GM12878 (cell line): Measurements from ENCODE around the gene TRIM3. TPM values are rescaled to one million over a fixed set of nuclear protein-coding genes. Genes with fewer than 3 reads are reported as not detected.

Experiments
- ATAC-seq: fragments of 200-7000 bp; cut with Tn5 transposase; 3 replicates; pipeline ENCODE4 v1.9.1; 2020; ENCODE audit warnings: mild to moderate bottlenecking, moderate library complexity
- BruUV-seq: library from RNA; stranded (reverse); fragments of 400-500 nt; replicated peaks from 2 replicates; lab custom pipeline; 2021; lab: Mats Ljungman, UMichigan
- CTCF ChIA-PET: fragments of 300-600 bp; sonication (Branson Sonifier 250); formaldehyde crosslinking; extraction: SDS; loops from one replicate; lab custom pipeline; 2021; ENCODE audit warnings: inconsistent platforms; lab: Yijun Ruan, JAX
- POLR2A ChIA-PET: fragments of 350-600 bp; formaldehyde crosslinking; extraction: SDS; loops from one replicate; lab custom pipeline; 2021; ENCODE audit warnings: inconsistent platforms; lab: Charles Lee
- RAD21 ChIA-PET: fragments of 300-600 bp; sonication (Branson Sonifier 250); formaldehyde crosslinking; loops from one replicate; lab custom pipeline; 2023; ENCODE audit warnings: antibody characterized with exemption; ENCODE audit not compliant: unreplicated experiment; lab: Charles Lee
- SMC1A ChIA-PET: fragments of 300-600 bp; sonication (Branson Sonifier 250); formaldehyde crosslinking; loops from one replicate; lab custom pipeline; 2023; ENCODE audit not compliant: unreplicated experiment, uncharacterized antibody; lab: Charles Lee
- DNase-seq: peaks from one replicate; pipeline ENCODE4 v3.0.0-alpha.2; 2011; ENCODE audit warnings: low read depth, low spot score
- FAIRE-seq: peaks from 3 replicates; lab custom pipeline; 2011; peaks lifted over from hg19 to GRCh38; lab: Jason Lieb, UNC
- H2AFZ ChIP-seq: 2 replicates; pipeline ENCODE4 v1.6.0; 2011; ENCODE audit warnings: low read depth, low read length, control low read depth; ENCODE audit not compliant: control insufficient read depth
- H3K27ac ChIP-seq: 2 replicates; pipeline ENCODE4 v1.5.1; 2011; ENCODE audit warnings: control low read depth; ENCODE audit not compliant: control insufficient read depth, insufficient read depth
- H3K27me3 ChIP-seq, 2 experiments: replicated peaks in 1 of 2; 2 replicates each; pipeline versions ENCODE4 v1.6.0 to v1.6.1; 2011; ENCODE audit warnings: low read length in 1 of 2; ENCODE audit not compliant: control insufficient read depth in 2 of 2, insufficient read depth in 2 of 2
- H3K36me3 ChIP-seq, 2 experiments: 2 replicates each; pipeline ENCODE4 v1.5.1; 2011; ENCODE audit warnings: low read length in 1 of 2; ENCODE audit not compliant: control insufficient read depth in 2 of 2, insufficient read depth in 2 of 2
- H3K4me1 ChIP-seq: 2 replicates; pipeline ENCODE4 v1.6.1; 2011; ENCODE audit warnings: mild to moderate bottlenecking, low read length, moderate library complexity, mixed read lengths; ENCODE audit not compliant: control insufficient read depth, insufficient read depth
- H3K4me2 ChIP-seq: 2 replicates; pipeline ENCODE4 v1.6.0; 2011; ENCODE audit warnings: control low read depth; ENCODE audit not compliant: control insufficient read depth, insufficient read depth
- H3K4me3 ChIP-seq: fragments of 200-600 bp; sonication (generic); 2 replicates; pipeline ENCODE4 v1.5.1; 2016
- H3K79me2 ChIP-seq: 2 replicates; pipeline ENCODE4 v1.6.0; 2011; ENCODE audit warnings: low read length; ENCODE audit not compliant: control insufficient read depth, insufficient read depth
- H3K9ac ChIP-seq: 2 replicates; pipeline ENCODE4 v1.8.0; 2011; ENCODE audit warnings: low read length, control low read depth, mixed read lengths; ENCODE audit not compliant: control insufficient read depth, insufficient read depth
- H3K9me3 ChIP-seq: replicated peaks from 3 replicates; pipeline ENCODE4 v1.5.1; 2011; ENCODE audit warnings: mild to moderate bottlenecking, low read length; ENCODE audit not compliant: control insufficient read depth, insufficient read depth
- H4K20me1 ChIP-seq: 2 replicates; pipeline ENCODE4 v1.6.0; 2011; ENCODE audit not compliant: control insufficient read depth, insufficient read depth
- FOXK2 ChIP-seq: fragments of 450-650 bp; IDR thresholded peaks from 2 replicates; pipeline ENCODE4 v1.6.1; 2017; ENCODE audit warnings: mild to moderate bottlenecking, moderate library complexity
- MTA3 ChIP-seq: IDR thresholded peaks from 2 replicates; pipeline ENCODE4 v1.6.1; 2012; ENCODE audit warnings: low read length, inconsistent platforms, borderline replicate concordance
- RUNX3 ChIP-seq: IDR thresholded peaks from 2 replicates; pipeline ENCODE4 v1.6.1; 2012; ENCODE audit warnings: low read length, inconsistent platforms
- ZBTB11 ChIP-seq: fragments of 450-650 bp; formaldehyde crosslinking; IDR thresholded peaks from 2 replicates; pipeline ENCODE4 v1.5.0; 2022; ENCODE audit warnings: mild to moderate bottlenecking, missing genetic modification characterization
- WGBS: methylation state at CpG from one replicate; pipeline ENCODE4 v1.1.6; 2016; ENCODE audit warnings: low lambda C conversion rate; ENCODE audit not compliant: insufficient replicate concordance, insufficient coverage; ENCODE audit errors: missing lambda C conversion rate; 5-methylcytosine and 5-hydroxymethylcytosine counted together
- in situ Hi-C: fragments of 300-500 bp; cut with MboI; formaldehyde crosslinking; loops from 9 replicates; pipeline ENCODE4 v1.14.3; 2018; ENCODE audit warnings: mixed read lengths
- intact Hi-C: fragments of 100-400 bp; cut with micrococcal nuclease; formaldehyde crosslinking; loops from one replicate; pipeline ENCODE4 v1.14.2; 2022; ENCODE audit not compliant: unreplicated experiment
- polyA plus RNA-seq, 11 experiments: library from polyadenylated mRNA; depleted of rRNA in 4 of 11; unstranded in 6 of 11; stranded (reverse) in 5 of 11; fragments of >200 nt; fragmentation: Nextera tagmentation in 4 of 11; fragmentation: Illumina TruSeq in 1 of 11; extraction: Ambion mirVana in 4 of 11; extraction: Trizol in 1 of 11; gene quantifications; 1 replicate in 1 of 11; 2 replicates in 10 of 11; pipeline versions ENCODE4 v1.2.1 to v1.2.3, GENCODE V29; 2011 to 2016; ENCODE audit warnings: inconsistent platforms in 2 of 11, missing spikeins in 2 of 11, low read depth in 1 of 11
- total RNA-seq, 4 experiments: library from RNA; depleted of rRNA in 3 of 4; stranded (reverse); fragments of >200 nt in 3 of 4; fragmentation: Illumina TruSeq in 1 of 4; extraction: Trizol in 1 of 4; gene quantifications; 2 replicates each; pipeline versions ENCODE4 v1.2.1 to v1.2.3, GENCODE V29; 2013 to 2021

The TRIM3 gene
- total and polyA plus RNA-seq, 10 of the 15 experiments (the other 5 are each of a cell fraction or from before 2014, with no cell fraction given), result 0.34 to 11.8 (median 4.8) TPM

DNA sequence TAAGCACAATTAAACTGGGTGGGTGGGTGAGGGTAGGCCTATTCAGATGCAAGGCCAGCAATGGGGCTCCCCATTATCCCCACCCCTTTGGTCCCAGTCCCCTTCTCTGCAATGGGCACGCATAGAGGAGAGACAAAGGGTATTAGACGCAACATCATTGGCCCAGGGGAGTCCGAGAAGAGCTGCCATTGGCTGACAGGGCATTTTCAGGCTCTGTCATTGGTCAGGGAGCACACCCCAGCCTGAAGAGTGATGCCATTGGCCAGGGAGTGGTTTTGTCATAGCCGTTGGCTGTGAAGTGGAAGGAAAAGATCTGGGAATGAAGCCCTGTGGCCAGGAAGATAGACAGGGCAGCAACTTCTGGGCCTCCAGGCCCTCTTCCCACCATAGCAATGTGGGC is 2.8 kb upstream of the TRIM3 start:
- peaks cover 1 to 13% of the 10 kb centered on the region in 2 experiments; a peak in 3 of 4 replicates for H3K36me3 ChIP-seq
- H2AFZ ChIP-seq, result no peak overlapping the region
- no peak overlapping the region for H3K4me2 ChIP-seq
- no peak overlapping the region for H3K9ac ChIP-seq
- peaks cover 19% of the 10 kb centered on the region for H3K79me2 ChIP-seq
- no TSS peak for BruUV-seq
- peaks cover 14% of the 10 kb centered on the region for H3K4me1 ChIP-seq
- no peak for FAIRE-seq
- intact Hi-C loops (no loop called here), in situ Hi-C loops (no loop called here)
- SMC1A ChIA-PET, result interaction anchor here (0.6 to 1.8 kb wide), 3 partner anchors 8 to 29 kb away, joined by 3 to 4 read pairs (median 4); no protein-coding TSS in a partner anchor
- CTCF ChIA-PET, result interaction anchor here (0.8 to 2.2 kb wide), 3 partner anchors 9 to 97 kb away, joined by 3 to 8 read pairs (median 3); no protein-coding TSS in a partner anchor
- H4K20me1 ChIP-seq, result no peaks in the 10 kb centered on the region
- no peaks in the 10 kb centered on the region for H3K27me3 ChIP-seq
- ATAC-seq, result no peak
- H3K27ac ChIP-seq, result no peak overlapping the region
- TF ChIP-seq RUNX3 (no peak), FOXK2 (no peak), ZBTB11 (CRISPR knock-in tag) (no peak), MTA3 (no peak)
- no peak for DNase-seq
- H3K4me3 ChIP-seq, result no peak overlapping the region
- WGBS, result 99% methylated on average over 4 of the region's 4 CpGs
- RAD21 ChIA-PET, result no interaction called here
- POLR2A ChIA-PET, result no interaction called here
- no peaks in the 10 kb centered on the region for H3K9me3 ChIP-seq
